ENCODE measurements around the gene PABPN1L. TPM values are rescaled to one million over a fixed set of nuclear protein-coding genes. Genes with fewer than 3 reads are reported as not detected.

Gene PABPN1L
- total and polyA plus RNA-seq, 2 experiments from 2014 or later = not detected

- TF ChIP-seq ZNF114 (CRISPR knock-in tag; IDR thresholded peaks at IDR 0.05) = no peak
- TF ChIP-seq, protein P1, sequence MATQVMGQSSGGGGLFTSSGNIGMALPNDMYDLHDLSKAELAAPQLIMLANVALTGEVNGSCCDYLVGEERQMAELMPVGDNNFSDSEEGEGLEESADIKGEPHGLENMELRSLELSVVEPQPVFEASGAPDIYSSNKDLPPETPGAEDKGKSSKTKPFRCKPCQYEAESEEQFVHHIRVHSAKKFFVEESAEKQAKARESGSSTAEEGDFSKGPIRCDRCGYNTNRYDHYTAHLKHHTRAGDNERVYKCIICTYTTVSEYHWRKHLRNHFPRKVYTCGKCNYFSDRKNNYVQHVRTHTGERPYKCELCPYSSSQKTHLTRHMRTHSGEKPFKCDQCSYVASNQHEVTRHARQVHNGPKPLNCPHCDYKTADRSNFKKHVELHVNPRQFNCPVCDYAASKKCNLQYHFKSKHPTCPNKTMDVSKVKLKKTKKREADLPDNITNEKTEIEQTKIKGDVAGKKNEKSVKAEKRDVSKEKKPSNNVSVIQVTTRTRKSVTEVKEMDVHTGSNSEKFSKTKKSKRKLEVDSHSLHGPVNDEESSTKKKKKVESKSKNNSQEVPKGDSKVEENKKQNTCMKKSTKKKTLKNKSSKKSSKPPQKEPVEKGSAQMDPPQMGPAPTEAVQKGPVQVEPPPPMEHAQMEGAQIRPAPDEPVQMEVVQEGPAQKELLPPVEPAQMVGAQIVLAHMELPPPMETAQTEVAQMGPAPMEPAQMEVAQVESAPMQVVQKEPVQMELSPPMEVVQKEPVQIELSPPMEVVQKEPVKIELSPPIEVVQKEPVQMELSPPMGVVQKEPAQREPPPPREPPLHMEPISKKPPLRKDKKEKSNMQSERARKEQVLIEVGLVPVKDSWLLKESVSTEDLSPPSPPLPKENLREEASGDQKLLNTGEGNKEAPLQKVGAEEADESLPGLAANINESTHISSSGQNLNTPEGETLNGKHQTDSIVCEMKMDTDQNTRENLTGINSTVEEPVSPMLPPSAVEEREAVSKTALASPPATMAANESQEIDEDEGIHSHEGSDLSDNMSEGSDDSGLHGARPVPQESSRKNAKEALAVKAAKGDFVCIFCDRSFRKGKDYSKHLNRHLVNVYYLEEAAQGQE (IDR thresholded peaks at IDR 0.05; ENCODE audit: unreplicated experiment) = no peak
- TF ChIP-seq EZH2phosphoT487 (IDR thresholded peaks at IDR 0.05; ENCODE audit: unreplicated experiment) = no peak
These were observed 16.0 kb upstream of the PABPN1L start (continued) for GRCh38 chr16:88882358-88883030.

- H3K4me3 Mint-ChIP-seq = no peak overlapping the region
- DNase-seq (ENCODE audit: low spot score) (no peak), ATAC-seq (peak; percentile 6; the same call in 2 of the 3 replicates)
- H3K36me3 Mint-ChIP-seq (ENCODE audit: low read depth) = no peaks in the 10 kb centered on the region
- H3K36me3 ChIP-seq (ENCODE audit: insufficient read depth) = no peaks in the 10 kb centered on the region
- no peak overlapping the region for H3K4me2 ChIP-seq
- no peak overlapping the region for H3K27ac Mint-ChIP-seq
- H3K79me2 ChIP-seq (replicated peaks; ENCODE audit: insufficient read depth) = no peaks in the 10 kb centered on the region
- no peak overlapping the region for H3K4me3 ChIP-seq
- H3K9me2 ChIP-seq (ENCODE audit: insufficient read depth) = no peaks in the 10 kb centered on the region
- H3K9me3 Mint-ChIP-seq = no peaks in the 10 kb centered on the region; the same call in 1 of the 3 replicates
- no peaks in the 10 kb centered on the region for H3K27me3 ChIP-seq (ENCODE audit: insufficient read depth)
- H3K27ac ChIP-seq (ENCODE audit: low read depth) = no peak overlapping the region
- H3K4me1 Mint-ChIP-seq = no peaks in the 10 kb centered on the region
- H3K27me3 Mint-ChIP-seq (ENCODE audit: insufficient read depth, low read depth, poor library complexity) = peaks cover 19% of the 10 kb centered on the region
- no peaks in the 10 kb centered on the region for H3F3A ChIP-seq (replicated peaks; ENCODE audit: low read depth)
- TF ChIP-seq ZNF462 (CRISPR knock-in tag; IDR thresholded peaks at IDR 0.05) = no peak
- no peaks in the 10 kb centered on the region for H3K4me1 ChIP-seq (ENCODE audit: insufficient read depth)
- H4K20me1 ChIP-seq (replicated peaks; ENCODE audit: insufficient read depth) = no peaks in the 10 kb centered on the region
- peak overlapping the region; percentile 66; the same call in 1 of the 2 replicates for H2AFZ ChIP-seq
These were observed 15.4 kb upstream of the PABPN1L start for GRCh38 chr16:88881675-88882357.

Data from GM23338 (cell line).